Dendritic cell treated with granulocyte-macrophage colony-stimulating factor and Interleukin-4, amounts not matched to agents 40 ng/mL and 50 ng/mL, for 4 days (primary cell): Measurements from ENCODE around the gene CACNA1E.

Source experiments
- H3K27ac Mint-ChIP-seq: one replicate; pipeline ENCODE4 v1.8.0; 2022; ENCODE audit warnings: mild to moderate bottlenecking, mixed read lengths
- H3K27me3 Mint-ChIP-seq: one replicate; pipeline ENCODE4 v1.8.0; 2022; ENCODE audit warnings: mild to moderate bottlenecking, mixed read lengths
- H3K36me3 Mint-ChIP-seq: one replicate; pipeline ENCODE4 v1.8.0; 2022; ENCODE audit warnings: low read depth, mixed read lengths
- H3K4me1 Mint-ChIP-seq: one replicate; pipeline ENCODE4 v1.8.0; 2022; ENCODE audit warnings: low read depth, mixed read lengths
- H3K4me3 Mint-ChIP-seq: one replicate; pipeline ENCODE4 v1.8.0; 2022; ENCODE audit warnings: mild to moderate bottlenecking, moderate library complexity, mixed read lengths
- H3K9me3 Mint-ChIP-seq: one replicate; pipeline ENCODE4 v1.8.0; 2022; ENCODE audit warnings: mixed read lengths
- intact Hi-C: fragments of 100-400 bp; cut with micrococcal nuclease; formaldehyde crosslinking; loops from one replicate; pipeline ENCODE4 v1.15.0; 2022

CACNA1E gene

GRCh38 chr1:181483285-181484195 lies at the start of gene CACNA1E:
Gene CACNA1E (plus strand): TSS chr1:181483517. CDS start chr1:181483745, 228 bp downstream.
- Mint-ChIP-seq H3K27ac (no peak within 1 kb of the TSS), H3K36me3 (no peaks in the 10 kb centered on the region), H3K9me3 (no peaks in the 10 kb centered on the region), H3K4me3 (no peak within 1 kb of the TSS), H3K4me1 (peaks cover 4% of the 10 kb centered on the region), H3K27me3 (peaks cover 83% of the 10 kb centered on the region)
- intact Hi-C loops, result no loop called here

GRCh38 chr1:181433931-181434330 lies 49.4 kb upstream of the CACNA1E start:
- no peak overlapping the region for H3K4me3 Mint-ChIP-seq
- intact Hi-C loops, result no loop called here
- no peaks in the 10 kb centered on the region for H3K9me3 Mint-ChIP-seq
- no peaks in the 10 kb centered on the region for H3K4me1 Mint-ChIP-seq
- H3K27me3 Mint-ChIP-seq, result peaks cover 14% of the 10 kb centered on the region
- no peaks in the 10 kb centered on the region for H3K36me3 Mint-ChIP-seq
- no peak overlapping the region for H3K27ac Mint-ChIP-seq

- H3K36me3 Mint-ChIP-seq, result no peaks in the 10 kb centered on the region
Observed at GRCh38 chr1:181438013-181438412, 45.3 kb upstream of the CACNA1E start.

GRCh38 chr1:181440510-181440909 lies 42.8 kb upstream of the CACNA1E start:
- H3K36me3 Mint-ChIP-seq, result no peaks in the 10 kb centered on the region
- intact Hi-C loops, result no loop called here
- H3K9me3 Mint-ChIP-seq, result no peaks in the 10 kb centered on the region
- H3K4me3 Mint-ChIP-seq, result no peak overlapping the region
- no peaks in the 10 kb centered on the region for H3K4me1 Mint-ChIP-seq
- H3K27me3 Mint-ChIP-seq, result peaks cover 9% of the 10 kb centered on the region
- H3K27ac Mint-ChIP-seq, result no peak overlapping the region

More at GRCh38 chr1:181438013-181438412, 45.3 kb upstream of the CACNA1E start:
- Mint-ChIP-seq H3K27me3 (peaks cover 12% of the 10 kb centered on the region), H3K4me3 (no peak overlapping the region), H3K27ac (no peak overlapping the region), H3K9me3 (no peaks in the 10 kb centered on the region), H3K4me1 (no peaks in the 10 kb centered on the region)
- intact Hi-C loops, result no loop called here

- no peaks in the 10 kb centered on the region for H3K9me3 Mint-ChIP-seq
- H3K4me1 Mint-ChIP-seq, result no peaks in the 10 kb centered on the region
- H3K27me3 Mint-ChIP-seq, result peaks cover 9% of the 10 kb centered on the region
- intact Hi-C loops, result no loop called here
- no peak overlapping the region for H3K27ac Mint-ChIP-seq
- no peak overlapping the region for H3K4me3 Mint-ChIP-seq
- H3K36me3 Mint-ChIP-seq, result no peaks in the 10 kb centered on the region
Observed at GRCh38 chr1:181442181-181442525, 41.2 kb upstream of the CACNA1E start.

- H3K4me3 Mint-ChIP-seq, result no peak overlapping the region
- H3K36me3 Mint-ChIP-seq, result no peaks in the 10 kb centered on the region
- H3K27me3 Mint-ChIP-seq, result peaks cover 5% of the 10 kb centered on the region
- H3K27ac Mint-ChIP-seq, result no peak overlapping the region
- H3K4me1 Mint-ChIP-seq, result no peaks in the 10 kb centered on the region
- intact Hi-C loops, result no loop called here
- H3K9me3 Mint-ChIP-seq, result no peaks in the 10 kb centered on the region
Observed at GRCh38 chr1:181443231-181443853, 40.0 kb upstream of the CACNA1E start.

- Mint-ChIP-seq H3K4me3 (no peak overlapping the region), H3K27ac (no peak overlapping the region), H3K27me3 (peaks cover 9% of the 10 kb centered on the region), H3K4me1 (no peaks in the 10 kb centered on the region), H3K36me3 (no peaks in the 10 kb centered on the region), H3K9me3 (no peaks in the 10 kb centered on the region)
- intact Hi-C loops, result no loop called here
Observed at GRCh38 chr1:181445436-181445835, 37.9 kb upstream of the CACNA1E start.

GRCh38 chr1:181448461-181448860 lies 34.9 kb upstream of the CACNA1E start:
- Mint-ChIP-seq H3K36me3 (no peaks in the 10 kb centered on the region), H3K4me1 (no peaks in the 10 kb centered on the region), H3K9me3 (no peaks in the 10 kb centered on the region), H3K27me3 (peaks cover 9% of the 10 kb centered on the region), H3K27ac (no peak overlapping the region), H3K4me3 (no peak overlapping the region)
- intact Hi-C loops, result no loop called here

- no peak overlapping the region for H3K27ac Mint-ChIP-seq
- intact Hi-C loops, result no loop called here
- H3K4me3 Mint-ChIP-seq, result no peak overlapping the region
- no peaks in the 10 kb centered on the region for H3K4me1 Mint-ChIP-seq
- peaks cover 4% of the 10 kb centered on the region for H3K27me3 Mint-ChIP-seq
- H3K9me3 Mint-ChIP-seq, result no peaks in the 10 kb centered on the region
- no peaks in the 10 kb centered on the region for H3K36me3 Mint-ChIP-seq
Observed at GRCh38 chr1:181451661-181452230, 31.6 kb upstream of the CACNA1E start.

GRCh38 chr1:181452746-181453145 lies 30.6 kb upstream of the CACNA1E start:
- Mint-ChIP-seq H3K27me3 (peaks cover 4% of the 10 kb centered on the region), H3K36me3 (no peaks in the 10 kb centered on the region), H3K4me1 (no peaks in the 10 kb centered on the region), H3K27ac (no peak overlapping the region), H3K9me3 (no peaks in the 10 kb centered on the region), H3K4me3 (no peak overlapping the region)
- intact Hi-C loops, result no loop called here

- H3K27ac Mint-ChIP-seq, result no peak overlapping the region
- H3K4me3 Mint-ChIP-seq, result no peak overlapping the region
- H3K4me1 Mint-ChIP-seq, result no peaks in the 10 kb centered on the region
- H3K27me3 Mint-ChIP-seq, result peaks cover 4% of the 10 kb centered on the region
- no peaks in the 10 kb centered on the region for H3K9me3 Mint-ChIP-seq
- intact Hi-C loops, result no loop called here
- H3K36me3 Mint-ChIP-seq, result no peaks in the 10 kb centered on the region
Observed at GRCh38 chr1:181453541-181454201, 29.6 kb upstream of the CACNA1E start.

GRCh38 chr1:181456551-181456950 lies 26.8 kb upstream of the CACNA1E start:
- intact Hi-C loops, result no loop called here
- Mint-ChIP-seq H3K4me1 (no peaks in the 10 kb centered on the region), H3K9me3 (no peaks in the 10 kb centered on the region), H3K27ac (no peak overlapping the region), H3K27me3 (no peaks in the 10 kb centered on the region), H3K4me3 (no peak overlapping the region), H3K36me3 (no peaks in the 10 kb centered on the region)

- intact Hi-C loops, result no loop called here
- no peaks in the 10 kb centered on the region for H3K36me3 Mint-ChIP-seq
- no peak overlapping the region for H3K4me3 Mint-ChIP-seq
- H3K27me3 Mint-ChIP-seq, result no peaks in the 10 kb centered on the region
- no peaks in the 10 kb centered on the region for H3K9me3 Mint-ChIP-seq
- H3K4me1 Mint-ChIP-seq, result no peaks in the 10 kb centered on the region
- H3K27ac Mint-ChIP-seq, result no peak overlapping the region
Observed at GRCh38 chr1:181458419-181458818, 24.9 kb upstream of the CACNA1E start.

GRCh38 chr1:181459067-181459466 lies 24.2 kb upstream of the CACNA1E start:
- no peaks in the 10 kb centered on the region for H3K4me1 Mint-ChIP-seq
- H3K9me3 Mint-ChIP-seq, result no peaks in the 10 kb centered on the region
- intact Hi-C loops, result no loop called here
- H3K4me3 Mint-ChIP-seq, result no peak overlapping the region
- no peaks in the 10 kb centered on the region for H3K36me3 Mint-ChIP-seq
- no peak overlapping the region for H3K27ac Mint-ChIP-seq
- no peaks in the 10 kb centered on the region for H3K27me3 Mint-ChIP-seq
